Activated T-helper 1 cell treated with anti-CD3 and anti-CD28 coated beads, Interleukin-12 subunit alpha, Interleukin-12 subunit beta, Interleukin-2, Interleukin-4 antibody, amounts not matched to agents 30 ng/mL and 10 ng/mL and 1 ng/mL, durations not matched to agents 14 hours and 24 hours and 36 hours (primary cell): Measurements from ENCODE around the gene IGFBP6. TPM values are rescaled to one million over a fixed set of nuclear protein-coding genes. Genes with fewer than 3 reads are reported as not detected.
"Not testable (repeated sequence)": the region's sequence is repeated elsewhere in the genome, so short reads cannot be mapped to it uniquely, and the experiment has no call there.

ENCODE experiments used
- DNase-seq: peaks from one replicate; pipeline ENCODE4 v3.0.0; 2021; ENCODE audit warnings: low spot score
- H3K27ac Mint-ChIP-seq: one replicate; pipeline ENCODE4 v1.8.0; 2021; ENCODE audit warnings: mild to moderate bottlenecking, mixed read lengths
- H3K27me3 Mint-ChIP-seq: one replicate; pipeline ENCODE4 v1.8.0; 2022; ENCODE audit warnings: mild to moderate bottlenecking, moderate library complexity, mixed read lengths; ENCODE audit not compliant: insufficient read depth
- H3K36me3 Mint-ChIP-seq: one replicate; pipeline ENCODE4 v1.8.0; 2021; ENCODE audit warnings: low read depth, mixed read lengths
- H3K4me1 Mint-ChIP-seq: one replicate; pipeline ENCODE4 v1.8.0; 2021; ENCODE audit warnings: low read depth, mixed read lengths
- H3K4me3 Mint-ChIP-seq: one replicate; pipeline ENCODE4 v1.8.0; 2021; ENCODE audit warnings: mild to moderate bottlenecking, moderate library complexity, mixed read lengths
- H3K9me3 Mint-ChIP-seq: one replicate; pipeline ENCODE4 v1.8.0; 2021; ENCODE audit warnings: mixed read lengths
- intact Hi-C: fragments of 100-400 bp; cut with micrococcal nuclease; formaldehyde crosslinking; loops from one replicate; pipeline ENCODE4 v1.15.1; 2024
- total RNA-seq: library from RNA; stranded (reverse); gene quantifications from 2 replicates; pipeline ENCODE4 v1.2.3, GENCODE V29; 2022

IGFBP6 gene
- total RNA-seq, 1 donor from 2014 or later, result not detected

DNA sequence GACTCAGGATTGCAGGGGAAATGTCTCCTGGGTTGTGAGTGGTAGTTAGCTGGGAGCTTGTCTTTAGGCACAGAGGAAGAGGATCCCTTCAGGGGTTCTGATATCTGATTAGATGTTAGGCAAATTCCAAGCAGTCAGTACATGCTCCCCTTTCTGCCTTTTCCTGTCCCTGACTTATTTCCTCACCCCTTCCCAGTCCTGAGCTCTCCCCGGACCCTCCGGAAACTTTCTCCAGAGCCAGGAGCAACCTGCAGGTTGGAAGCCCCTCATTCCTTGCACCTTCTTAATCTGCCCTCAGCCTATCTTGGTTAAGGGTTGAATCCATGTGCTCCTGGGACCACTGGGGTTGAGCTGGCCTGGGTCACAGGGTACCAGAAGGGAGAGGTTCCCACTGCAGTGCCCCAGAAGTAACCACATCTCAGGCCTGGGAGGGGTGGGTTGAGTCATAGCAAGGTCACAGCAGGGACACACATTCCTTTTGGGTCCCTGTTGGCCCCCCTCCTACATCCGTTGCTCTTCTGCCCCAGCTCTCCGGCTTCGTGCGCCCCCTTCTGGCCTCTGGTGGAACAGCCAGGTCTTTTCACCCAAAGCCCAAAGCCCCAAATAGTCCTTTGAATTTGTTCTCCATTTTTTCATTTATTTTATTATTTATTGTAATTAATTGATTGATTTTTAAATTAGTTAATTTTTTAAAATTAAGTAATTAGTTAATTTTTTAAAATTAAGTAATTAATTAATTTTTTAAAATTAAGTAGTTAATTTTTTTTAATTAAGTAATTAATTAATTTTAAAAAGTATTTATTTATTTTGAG, 1.8 kb downstream of the IGFBP6 start:
- Mint-ChIP-seq H3K9me3 (no peaks in the 10 kb centered on the region), H3K4me1 (peaks cover 37% of the 10 kb centered on the region), H3K36me3 (peaks cover 1% of the 10 kb centered on the region), H3K27ac (peak overlapping the region; percentile 23), H3K4me3 (peak overlapping the region; percentile 37), H3K27me3 (peaks cover 35% of the 10 kb centered on the region)
- intact Hi-C loops, result loop anchor here (1.0 kb wide), 3 partner anchors 20 to 45 kb away; partner anchors contain the start of gene SPRYD3
- DNase-seq, result peak; percentile 72

DNA sequence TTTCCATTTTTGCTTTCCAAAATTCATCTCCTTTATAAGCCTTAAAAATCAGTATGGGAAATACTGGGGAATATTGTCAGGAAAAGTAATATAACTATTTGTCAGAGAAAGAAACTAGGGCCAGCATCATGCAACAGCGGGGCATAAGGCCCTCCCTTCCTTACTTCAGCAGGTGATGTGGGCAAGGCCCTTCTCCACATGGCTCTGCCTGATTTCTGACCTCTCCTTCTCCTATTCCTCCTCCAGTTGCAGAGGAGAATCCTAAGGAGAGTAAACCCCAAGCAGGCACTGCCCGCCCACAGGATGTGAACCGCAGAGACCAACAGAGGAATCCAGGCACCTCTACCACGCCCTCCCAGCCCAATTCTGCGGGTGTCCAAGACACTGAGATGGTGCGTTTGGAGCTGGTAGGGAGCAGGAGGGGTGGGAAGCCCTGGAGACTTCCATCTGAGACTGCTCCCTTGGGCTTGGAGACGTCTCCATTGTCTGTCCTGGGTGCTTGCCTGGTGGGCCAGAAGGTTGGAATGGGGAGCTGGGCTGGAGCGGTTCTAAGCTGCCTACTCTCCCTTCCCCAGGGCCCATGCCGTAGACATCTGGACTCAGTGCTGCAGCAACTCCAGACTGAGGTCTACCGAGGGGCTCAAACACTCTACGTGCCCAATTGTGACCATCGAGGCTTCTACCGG, 3.1 kb downstream of the IGFBP6 start:
- H3K4me1 Mint-ChIP-seq, result peaks cover 37% of the 10 kb centered on the region
- H3K4me3 Mint-ChIP-seq, result no peak overlapping the region
- no peak overlapping the region for H3K27ac Mint-ChIP-seq
- H3K9me3 Mint-ChIP-seq, result no peaks in the 10 kb centered on the region
- no peaks in the 10 kb centered on the region for H3K36me3 Mint-ChIP-seq
- intact Hi-C loops, result no loop called here
- DNase-seq, result no peak
- H3K27me3 Mint-ChIP-seq, result peaks cover 29% of the 10 kb centered on the region

DNA sequence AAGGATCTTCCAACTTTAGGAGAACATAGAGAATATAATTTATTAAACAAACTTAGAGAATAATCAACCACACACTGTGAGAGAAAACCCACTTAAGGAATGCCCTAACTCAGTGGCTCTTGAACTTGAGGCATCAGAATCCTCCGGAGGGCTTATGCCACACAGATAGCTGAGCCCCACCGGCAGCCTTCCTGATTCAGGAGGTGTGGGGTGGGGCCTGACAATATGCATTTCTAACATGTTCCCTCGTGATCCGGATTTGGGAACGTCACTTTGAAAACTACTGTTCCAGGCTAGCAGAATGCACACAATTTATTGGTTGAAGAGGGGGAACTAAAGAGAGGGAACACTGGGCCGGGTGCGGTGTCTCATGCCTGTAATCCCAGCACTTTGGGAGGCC, 3.8 kb downstream of the IGFBP6 start:
- no peak for DNase-seq
- Mint-ChIP-seq H3K4me1 (peaks cover 37% of the 10 kb centered on the region), H3K4me3 (no peak overlapping the region), H3K9me3 (no peaks in the 10 kb centered on the region), H3K27ac (no peak overlapping the region), H3K36me3 (no peaks in the 10 kb centered on the region), H3K27me3 (peaks cover 25% of the 10 kb centered on the region)
- intact Hi-C loops, result no loop called here

DNA sequence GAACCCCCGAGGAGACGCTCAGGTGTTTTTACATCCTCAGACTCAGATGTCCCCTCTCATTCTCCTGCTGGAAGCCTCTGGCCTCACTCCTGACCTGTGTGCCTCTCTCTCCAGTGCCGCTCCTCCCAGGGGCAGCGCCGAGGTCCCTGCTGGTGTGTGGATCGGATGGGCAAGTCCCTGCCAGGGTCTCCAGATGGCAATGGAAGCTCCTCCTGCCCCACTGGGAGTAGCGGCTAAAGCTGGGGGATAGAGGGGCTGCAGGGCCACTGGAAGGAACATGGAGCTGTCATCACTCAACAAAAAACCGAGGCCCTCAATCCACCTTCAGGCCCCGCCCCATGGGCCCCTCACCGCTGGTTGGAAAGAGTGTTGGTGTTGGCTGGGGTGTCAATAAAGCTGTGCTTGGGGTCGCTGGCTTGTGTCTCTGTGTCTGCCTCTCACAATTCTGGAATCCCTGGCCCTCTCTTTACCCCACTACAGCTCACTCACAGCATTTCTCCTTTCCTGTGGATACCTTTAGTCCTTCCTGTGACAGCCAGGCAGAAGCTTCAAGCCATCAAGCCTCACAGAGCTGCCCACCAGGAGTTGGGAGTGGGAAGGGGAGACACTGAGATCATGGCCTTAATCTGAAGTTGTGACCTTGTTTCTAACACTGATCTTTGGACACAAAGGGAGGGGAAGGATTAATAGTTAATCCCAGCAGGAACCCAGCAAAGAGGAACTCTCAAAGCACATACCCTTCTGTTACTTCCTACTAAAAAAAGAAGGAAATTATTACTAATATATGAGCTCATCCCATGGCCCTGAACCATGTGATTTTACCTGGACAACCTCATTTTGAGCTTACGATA, 4.7 kb downstream of the IGFBP6 start:
- H3K4me1 Mint-ChIP-seq, result peaks cover 31% of the 10 kb centered on the region
- no peaks in the 10 kb centered on the region for H3K36me3 Mint-ChIP-seq
- no peak overlapping the region for H3K4me3 Mint-ChIP-seq
- intact Hi-C loops, result no loop called here
- no peaks in the 10 kb centered on the region for H3K9me3 Mint-ChIP-seq
- H3K27me3 Mint-ChIP-seq, result peaks cover 16% of the 10 kb centered on the region
- H3K27ac Mint-ChIP-seq, result no peak overlapping the region
- no peak for DNase-seq

DNA sequence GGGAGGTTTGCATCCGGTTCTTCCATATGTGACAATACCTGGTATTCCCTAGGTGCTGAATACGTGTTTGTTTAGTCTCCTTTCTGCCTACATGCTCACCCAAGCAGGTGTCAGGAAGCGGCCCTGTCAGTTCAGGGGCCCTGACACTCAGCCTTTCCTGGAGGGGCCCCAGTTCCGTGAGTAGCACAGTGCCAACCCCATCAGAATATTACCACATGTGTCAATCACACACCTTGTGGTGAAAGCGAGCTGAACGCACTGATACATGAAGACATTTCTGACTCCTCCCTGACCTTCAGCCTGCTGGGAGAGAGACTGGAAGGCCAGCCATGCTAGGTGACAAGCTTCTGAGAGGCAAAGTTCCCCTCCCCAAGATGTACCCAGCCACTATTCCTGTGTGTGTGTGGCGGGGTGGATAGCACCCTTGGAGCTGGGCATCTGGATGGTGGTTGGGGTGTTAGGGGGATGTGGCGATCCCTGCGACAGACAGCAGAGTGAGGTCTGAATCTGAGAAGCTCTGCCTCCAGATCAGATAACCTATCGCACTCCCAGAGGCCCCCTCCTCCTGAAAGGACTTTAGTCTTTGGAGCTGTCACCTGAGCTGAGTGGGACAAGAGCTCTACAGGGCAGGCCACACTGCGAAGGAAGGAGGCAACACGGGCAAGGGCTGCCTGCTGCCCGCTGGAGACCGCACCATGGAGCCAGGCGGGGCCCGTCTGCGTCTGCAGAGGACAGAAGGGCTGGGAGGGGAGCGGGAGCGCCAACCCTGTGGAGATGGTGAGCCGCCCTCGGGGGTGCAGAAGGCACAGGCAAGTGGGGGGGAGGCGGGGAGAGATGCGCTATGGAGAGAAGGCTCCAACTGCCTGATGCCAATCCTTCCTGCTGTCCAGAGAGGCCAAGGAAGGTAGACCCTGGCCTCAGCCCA, 5.7 kb downstream of the IGFBP6 start, which contains the start of gene SOAT2:
TSS of gene SOAT2 (plus strand) at position 604 of the 925 bp plus-strand sequence. CDS start at position 696, 92 bp downstream.
- Mint-ChIP-seq H3K4me3 (no peak within 1 kb of the TSS), H3K27me3 (peaks cover 12% of the 10 kb centered on the region), H3K9me3 (no peaks in the 10 kb centered on the region), H3K36me3 (no peaks in the 10 kb centered on the region), H3K27ac (no peak within 1 kb of the TSS), H3K4me1 (peaks cover 27% of the 10 kb centered on the region)
- intact Hi-C loops, result no loop called here
- DNase-seq, result no peak

DNA sequence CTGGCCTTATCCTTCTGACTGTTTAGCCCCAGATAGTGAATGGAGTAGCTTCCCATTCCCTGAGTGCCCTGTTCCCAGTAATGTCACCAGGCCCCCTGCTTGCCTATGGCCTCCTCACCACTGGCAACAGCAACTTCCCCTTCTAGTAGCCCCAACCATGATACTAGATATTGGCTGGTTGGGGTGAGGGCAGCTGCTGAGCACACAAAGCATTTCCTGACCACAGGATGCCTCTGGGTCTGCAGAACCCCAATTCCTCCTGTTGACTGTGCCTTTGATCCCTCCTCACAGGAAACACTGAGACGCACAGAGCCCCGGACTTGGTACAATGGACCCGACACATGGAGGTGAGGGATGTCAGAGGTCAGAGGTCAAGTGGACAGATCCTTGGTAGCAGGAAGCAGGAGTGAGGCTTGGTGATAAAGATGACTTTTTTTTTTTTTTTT, 6.4 kb downstream of the IGFBP6 start:
- no peak overlapping the region for H3K4me3 Mint-ChIP-seq
- no peaks in the 10 kb centered on the region for H3K36me3 Mint-ChIP-seq
- no peaks in the 10 kb centered on the region for H3K9me3 Mint-ChIP-seq
- intact Hi-C loops, result no loop called here
- DNase-seq, result no peak
- H3K27ac Mint-ChIP-seq, result no peak overlapping the region
- peaks cover 20% of the 10 kb centered on the region for H3K4me1 Mint-ChIP-seq
- H3K27me3 Mint-ChIP-seq, result peaks cover 8% of the 10 kb centered on the region

DNA sequence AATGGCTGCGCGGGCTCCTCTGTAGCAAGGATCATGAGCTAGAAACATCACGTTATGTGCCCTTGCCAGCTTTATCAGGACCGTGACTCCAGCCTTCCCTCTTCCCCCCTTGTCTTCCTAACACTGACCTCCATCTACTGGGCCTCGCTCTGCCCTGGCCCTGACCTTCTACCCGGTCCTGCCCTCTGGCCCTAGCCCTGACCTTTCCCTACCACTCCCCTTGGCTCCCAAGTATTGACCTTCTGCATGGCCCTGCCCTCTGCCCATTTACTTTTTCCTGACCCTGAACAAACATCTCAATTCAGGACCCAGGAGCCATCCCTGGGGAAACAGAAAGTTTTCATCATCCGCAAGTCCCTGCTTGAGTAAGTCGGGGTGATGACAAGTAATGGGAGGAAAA, 7.8 kb downstream of the IGFBP6 start:
- peaks cover 3% of the 10 kb centered on the region for H3K27me3 Mint-ChIP-seq
- intact Hi-C loops, result no loop called here
- H3K27ac Mint-ChIP-seq, result no peak overlapping the region

DNA sequence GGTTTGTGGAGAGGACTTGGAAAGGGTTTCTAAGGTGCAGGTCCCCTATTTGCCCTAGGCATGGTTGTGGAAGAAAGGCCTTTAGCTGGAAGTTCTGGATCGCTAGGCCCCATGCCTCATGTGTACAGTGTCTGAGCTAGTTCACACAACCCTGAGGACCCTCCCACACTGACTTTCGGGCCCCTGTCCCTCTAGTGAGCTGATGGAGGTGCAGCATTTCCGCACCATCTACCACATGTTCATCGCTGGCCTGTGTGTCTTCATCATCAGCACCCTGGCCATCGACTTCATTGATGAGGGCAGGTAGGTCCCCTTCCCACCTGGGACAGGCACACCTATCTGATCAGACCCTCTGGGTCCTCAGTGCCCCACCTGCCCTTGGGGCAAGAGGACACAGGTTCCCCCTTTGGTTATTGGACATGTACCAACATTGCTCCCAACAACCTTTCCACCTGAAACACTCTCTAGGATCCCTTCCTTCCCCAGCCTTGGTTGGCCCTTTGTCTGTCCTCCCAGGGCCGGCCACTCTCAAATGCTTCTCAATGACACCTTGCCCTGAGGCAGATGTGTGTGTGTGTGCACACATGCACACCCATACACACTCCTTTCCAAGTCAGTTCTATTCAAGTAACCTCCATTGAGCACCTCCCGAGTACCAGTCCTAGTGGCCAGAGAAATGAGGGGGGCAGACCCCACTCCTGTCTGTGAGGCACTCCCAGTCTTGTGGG, 8.4 kb downstream of the IGFBP6 start:
- Mint-ChIP-seq H3K4me3 (no peak overlapping the region), H3K9me3 (no peaks in the 10 kb centered on the region), H3K36me3 (no peaks in the 10 kb centered on the region), H3K27ac (no peak overlapping the region), H3K27me3 (peaks cover 3% of the 10 kb centered on the region), H3K4me1 (peaks cover 14% of the 10 kb centered on the region)
- intact Hi-C loops, result no loop called here
- DNase-seq, result no peak

More for the DNA sequence above, 7.8 kb downstream of the IGFBP6 start:
- peaks cover 14% of the 10 kb centered on the region for H3K4me1 Mint-ChIP-seq
- no peak for DNase-seq
- H3K9me3 Mint-ChIP-seq, result no peaks in the 10 kb centered on the region
- H3K4me3 Mint-ChIP-seq, result no peak overlapping the region
- no peaks in the 10 kb centered on the region for H3K36me3 Mint-ChIP-seq

DNA sequence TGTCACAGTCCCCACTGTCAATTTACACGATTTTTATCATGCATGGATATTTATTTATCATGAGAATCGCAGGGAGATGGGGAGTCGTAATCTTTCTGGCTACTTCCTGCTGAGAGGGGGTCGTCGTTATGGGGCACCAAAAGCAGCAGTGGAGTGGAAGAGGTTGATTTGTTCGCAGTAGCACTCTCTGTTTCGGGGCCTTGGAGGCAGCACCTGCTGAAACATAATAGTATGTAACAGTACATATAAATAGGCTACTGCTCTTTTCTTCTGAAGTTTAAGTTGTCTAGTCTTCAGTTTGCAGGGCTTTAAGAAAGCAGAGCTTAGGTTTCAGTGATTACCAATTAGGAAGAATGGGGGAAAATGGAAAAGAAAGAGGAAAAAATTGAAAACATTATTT, 9.7 kb downstream of the IGFBP6 start:
- H3K36me3 Mint-ChIP-seq, result no peaks in the 10 kb centered on the region
- DNase-seq, result no peak
- intact Hi-C loops, result no loop called here
- no peak overlapping the region for H3K4me3 Mint-ChIP-seq
- no peaks in the 10 kb centered on the region for H3K9me3 Mint-ChIP-seq
- peaks cover 14% of the 10 kb centered on the region for H3K4me1 Mint-ChIP-seq
- no peaks in the 10 kb centered on the region for H3K27me3 Mint-ChIP-seq
- no peak overlapping the region for H3K27ac Mint-ChIP-seq

DNA sequence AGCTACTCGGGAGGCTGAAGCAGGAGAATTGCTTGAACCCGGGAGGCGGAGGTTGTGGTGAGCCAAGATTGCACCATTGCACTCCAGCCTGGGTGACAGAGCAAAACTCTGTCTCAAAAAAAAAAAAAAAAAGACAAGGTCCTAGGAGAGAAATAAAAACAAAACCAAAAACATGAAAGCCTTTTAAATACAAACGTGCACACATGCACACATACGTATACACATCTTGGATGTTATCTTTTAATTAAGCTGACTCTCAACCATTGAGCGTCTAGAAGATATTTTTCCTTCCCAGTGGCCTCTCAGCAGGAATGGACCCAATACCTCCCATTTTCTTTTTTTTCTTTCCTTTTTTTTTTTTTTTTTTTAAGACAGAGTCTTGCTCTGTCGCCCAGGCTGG, 15.0 kb downstream of the IGFBP6 start:
- H3K36me3 Mint-ChIP-seq, H3K4me1 Mint-ChIP-seq, H3K4me3 Mint-ChIP-seq, intact Hi-C loops, H3K27me3 Mint-ChIP-seq, DNase-seq, H3K9me3 Mint-ChIP-seq, H3K27ac Mint-ChIP-seq: not testable (repeated sequence)

DNA sequence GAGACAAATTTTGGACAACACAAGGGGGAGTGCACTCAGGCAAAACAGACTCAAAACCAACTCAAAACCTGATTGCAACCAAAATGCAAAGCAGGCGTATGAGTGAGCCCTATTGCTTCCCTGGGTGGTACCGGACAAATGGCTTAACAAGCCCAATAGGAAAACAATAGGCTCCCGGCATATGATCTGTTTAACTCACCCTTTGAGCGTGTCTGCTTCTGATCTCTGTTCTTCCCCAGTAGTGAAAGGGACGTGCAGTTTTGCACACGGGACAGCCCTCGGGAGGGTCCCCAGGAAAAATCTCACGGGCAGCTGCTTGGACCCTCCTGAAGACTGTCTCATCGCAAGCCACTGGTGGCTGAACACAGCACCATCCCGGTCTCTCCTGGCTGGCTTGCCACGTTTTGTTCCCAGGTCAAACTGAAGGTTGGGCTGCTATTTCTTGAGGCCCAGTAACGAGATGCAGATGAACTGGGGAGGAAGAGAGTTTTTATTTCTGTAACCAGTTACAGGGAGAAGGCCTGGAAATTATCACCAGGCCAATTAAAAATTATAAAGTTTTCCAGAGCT, 15.8 kb downstream of the IGFBP6 start:
- Mint-ChIP-seq H3K9me3 (no peaks in the 10 kb centered on the region), H3K27ac (no peak overlapping the region), H3K4me1 (no peaks in the 10 kb centered on the region), H3K27me3 (no peaks in the 10 kb centered on the region), H3K4me3 (no peak overlapping the region), H3K36me3 (no peaks in the 10 kb centered on the region)
- DNase-seq, result no peak
- intact Hi-C loops, result no loop called here
